T47D (cell line): ENCODE results near the gene SLC25A17.
"Not testable (repeated sequence)": the region's sequence is repeated elsewhere in the genome, so short reads cannot be mapped to it uniquely, and the experiment has no call there.

Experiments used
- DNase-seq, 2 experiments: peaks; one replicate each; pipeline versions ENCODE4 v3.0.0 to v3.0.0-alpha.2; 2011 to 2012; ENCODE audit warnings: low read depth in 1 of 2, low spot score in 1 of 2
- JUND ChIP-seq: IDR thresholded peaks from 2 replicates; pipeline ENCODE4 v1.6.1; 2012; ENCODE audit warnings: low read depth
- in situ Hi-C: cut with HindIII; loops from 2 replicates; pipeline ENCODE4 v1.10.0; 2016; ENCODE audit warnings: low sequenced_read_pairs, low pct_unique_long_range_greater_than_20kb

The SLC25A17 gene

DNA sequence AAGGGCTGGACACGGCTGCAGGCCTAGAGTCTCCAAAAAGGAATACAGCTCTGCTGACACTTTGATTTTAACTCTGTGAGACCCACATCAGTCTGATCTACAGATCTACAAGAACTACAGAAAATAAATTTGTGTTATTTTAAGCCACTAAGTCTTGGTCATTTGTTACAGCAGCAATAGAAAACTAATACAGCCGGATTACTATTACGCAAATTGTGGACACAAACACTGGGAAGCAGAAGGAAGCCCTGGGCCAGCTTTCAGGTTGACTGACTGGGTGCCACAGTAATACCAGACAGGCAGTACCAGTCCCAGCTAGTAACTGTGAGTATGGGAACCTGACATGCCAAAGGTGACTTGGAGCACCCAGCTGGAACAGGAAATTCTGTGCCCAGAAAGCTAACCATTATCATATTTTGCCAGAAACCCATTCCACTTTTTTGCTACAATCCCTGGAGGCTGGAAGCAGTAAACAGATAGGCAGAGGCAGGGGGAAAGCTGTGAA is 13.4 kb downstream of the SLC25A17 start:
- TF ChIP-seq JUND: no peak
- in situ Hi-C loops: no loop called here
- DNase-seq: peak in 1 of 2 experiments; percentile 24

DNA sequence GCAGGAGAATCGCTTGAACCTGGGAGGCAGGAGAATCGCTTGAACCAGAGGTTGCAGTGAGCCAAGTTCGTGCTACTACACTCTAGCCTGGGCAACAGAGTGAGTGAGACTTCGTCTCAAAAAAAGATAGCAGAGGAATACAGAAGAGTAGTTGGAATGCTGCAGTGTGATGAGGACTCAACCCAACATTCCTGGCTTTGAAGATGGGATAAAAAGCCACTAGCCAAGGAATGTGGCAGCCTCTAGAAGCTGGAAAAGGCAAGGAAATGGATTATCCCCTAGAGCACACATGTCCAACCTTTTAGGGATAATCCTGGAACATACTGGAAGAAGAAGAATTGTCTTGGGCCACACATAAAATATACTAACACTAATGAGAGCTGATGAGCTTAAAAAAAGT is 13.9 kb downstream of the SLC25A17 start:
- in situ Hi-C loops: no loop called here
- no peak for TF ChIP-seq JUND
- no peak for DNase-seq

DNA sequence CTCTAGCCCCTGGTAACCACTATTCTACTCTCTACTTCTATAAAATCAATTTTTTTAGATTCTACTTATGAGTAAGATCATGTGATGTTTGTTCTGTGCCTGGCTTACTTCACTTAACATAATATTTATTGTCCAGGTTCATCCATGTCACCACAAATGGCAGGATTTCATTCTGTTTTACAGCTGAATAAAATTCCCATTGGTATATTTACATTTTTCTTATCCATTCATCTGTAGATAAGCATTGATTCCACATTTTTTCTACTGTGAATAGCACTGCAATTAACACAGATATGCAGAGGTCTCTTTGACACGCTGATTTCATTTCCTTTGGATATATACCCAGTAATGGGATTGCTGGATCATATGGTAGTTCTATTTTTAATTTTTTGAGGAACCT is 15.8 kb downstream of the SLC25A17 start:
- no peak for TF ChIP-seq JUND
- DNase-seq: no peak
- in situ Hi-C loops: no loop called here

DNA sequence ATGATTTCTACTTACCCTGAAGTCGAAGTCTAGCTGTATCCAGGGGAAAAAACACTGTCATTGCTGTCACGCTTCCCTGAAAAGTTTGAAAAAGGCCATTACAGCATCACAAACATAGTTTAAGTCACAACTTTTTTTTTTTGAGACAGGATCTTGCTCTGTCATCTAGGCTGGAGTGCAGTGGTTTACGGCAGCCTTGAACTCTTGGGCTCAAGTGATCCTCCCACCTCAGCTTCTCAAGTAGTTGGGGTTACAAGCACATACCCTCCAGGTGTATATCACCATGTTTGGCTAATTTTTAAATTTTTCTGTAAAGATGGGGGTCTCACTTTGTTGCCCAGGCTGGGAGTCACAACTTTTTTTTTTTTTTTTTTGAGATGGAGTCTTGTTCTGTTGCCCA is 20.1 kb downstream of the SLC25A17 start:
- TF ChIP-seq JUND: no peak
- in situ Hi-C loops: no loop called here
- no peak for DNase-seq

DNA sequence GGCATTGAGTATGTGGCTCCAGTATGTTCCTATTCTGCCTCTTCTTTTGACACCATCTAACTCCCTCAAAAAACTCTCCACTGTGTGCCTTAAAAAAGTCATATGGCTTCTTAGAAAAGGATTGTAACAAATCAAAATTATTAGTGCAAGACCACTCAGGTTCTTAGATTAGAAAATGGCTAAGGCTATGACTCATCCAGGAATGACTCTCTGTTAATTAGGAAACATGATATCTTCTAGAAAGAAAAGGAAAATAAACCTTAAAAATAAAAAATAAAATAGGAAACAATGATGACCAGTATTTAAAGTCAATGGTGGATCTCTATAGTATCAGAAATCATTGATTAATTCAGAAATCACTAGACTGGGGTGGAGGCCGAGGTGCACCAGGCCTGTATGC is 21.7 kb downstream of the SLC25A17 start:
- in situ Hi-C loops: no loop called here
- TF ChIP-seq JUND: no peak
- DNase-seq: no peak

DNA sequence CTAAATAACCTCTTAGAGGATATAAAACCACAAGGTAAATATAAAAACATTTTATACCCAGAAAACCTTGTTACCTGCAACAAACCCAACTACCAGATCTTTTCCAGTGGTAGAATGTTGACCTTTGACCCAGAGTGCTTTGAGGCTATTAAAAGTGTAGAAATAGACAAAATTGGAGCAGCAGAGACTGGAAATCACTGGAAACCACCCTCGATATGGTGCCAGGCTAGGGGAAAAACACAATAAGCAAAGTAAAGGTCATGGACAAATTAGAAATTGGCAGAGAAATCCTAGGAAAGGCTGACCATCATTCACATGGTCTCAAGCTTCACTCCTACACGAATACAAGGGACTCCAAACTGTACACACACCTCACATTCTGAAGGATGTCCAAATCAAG is 26.7 kb downstream of the SLC25A17 start:
- in situ Hi-C loops: no loop called here
- DNase-seq: no peak
- no peak for TF ChIP-seq JUND

DNA sequence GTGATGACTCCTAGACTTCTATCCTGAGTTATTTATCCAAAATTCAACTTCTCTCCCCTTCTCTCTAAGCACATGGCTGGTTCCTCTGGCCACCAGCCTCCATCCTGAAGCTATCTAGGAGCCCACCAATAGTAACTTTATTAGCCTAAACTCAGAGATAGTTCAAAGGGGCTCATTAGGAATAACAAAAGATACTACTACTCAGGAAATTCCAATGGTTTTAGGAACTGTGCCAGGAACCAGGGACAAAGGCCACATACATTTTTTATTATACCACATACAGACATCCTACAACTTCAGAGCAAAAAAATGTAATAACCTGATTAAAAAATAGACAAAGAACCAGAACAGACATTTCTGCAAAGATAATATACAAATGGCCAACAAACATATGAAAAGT is 27.9 kb downstream of the SLC25A17 start:
- in situ Hi-C loops: no loop called here
- no peak for DNase-seq
- TF ChIP-seq JUND: no peak

DNA sequence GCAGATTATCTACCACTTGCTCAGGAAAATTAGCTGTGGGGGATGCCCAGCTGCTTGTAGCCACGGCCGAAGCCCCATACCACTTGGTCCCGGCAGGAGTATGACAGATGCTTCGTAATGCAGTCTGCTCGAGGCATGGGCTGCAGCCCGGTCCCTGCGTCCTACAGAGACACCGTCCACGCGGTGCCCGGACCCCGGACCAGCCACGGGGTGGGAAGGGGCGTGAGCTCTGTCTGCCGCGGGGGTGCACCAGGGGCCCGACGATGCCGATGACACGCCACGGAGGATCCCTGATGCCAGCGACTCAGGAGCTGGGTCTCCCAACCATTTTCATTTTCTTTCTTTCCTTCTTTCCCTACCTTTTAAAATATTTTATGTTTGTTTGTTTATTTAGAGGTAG is 30.0 kb downstream of the SLC25A17 start:
- DNase-seq: no peak
- in situ Hi-C loops: no loop called here
- no peak for TF ChIP-seq JUND

DNA sequence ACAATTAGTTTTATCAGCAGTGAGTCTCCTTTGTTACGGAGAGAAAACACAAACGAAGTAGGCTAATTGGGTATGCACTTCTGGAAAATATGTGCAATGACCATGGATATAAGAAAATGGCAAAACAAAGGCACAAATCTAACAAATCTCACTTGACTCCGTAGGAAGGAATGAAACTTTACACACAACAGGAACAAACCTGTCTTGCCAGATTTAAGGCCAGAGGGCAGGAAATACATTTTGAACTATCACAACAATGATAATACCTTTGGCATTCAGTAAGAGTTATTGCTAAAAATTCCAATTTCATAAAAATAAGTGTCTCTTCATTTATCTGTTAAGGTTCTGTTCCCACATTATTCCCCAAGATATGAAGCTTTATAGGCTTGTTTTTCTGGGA is 36.6 kb downstream of the SLC25A17 start:
- no peak for TF ChIP-seq JUND
- peak in 1 of 2 experiments; percentile 52 for DNase-seq
- in situ Hi-C loops: no loop called here

DNA sequence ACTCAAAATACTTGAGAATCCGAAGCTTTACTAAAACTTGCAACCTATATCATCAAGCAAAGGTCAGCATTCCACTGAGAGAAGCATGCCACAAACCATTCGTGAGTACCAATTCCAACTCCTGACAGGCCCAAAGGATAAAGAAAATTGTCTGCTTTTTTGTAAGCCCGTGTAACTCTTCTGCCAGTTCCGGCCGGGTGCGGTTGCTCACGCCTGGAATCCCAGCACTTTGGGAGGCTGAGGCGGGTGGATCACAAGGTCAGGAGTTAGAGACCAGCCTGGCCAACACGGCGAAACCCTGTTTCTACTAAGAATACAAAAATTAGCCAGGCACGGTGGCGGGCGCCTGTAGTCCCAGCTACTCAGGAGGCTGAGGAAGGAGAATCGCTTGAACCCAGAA is 37.4 kb downstream of the SLC25A17 start:
- in situ Hi-C loops, DNase-seq: not testable (repeated sequence)

DNA sequence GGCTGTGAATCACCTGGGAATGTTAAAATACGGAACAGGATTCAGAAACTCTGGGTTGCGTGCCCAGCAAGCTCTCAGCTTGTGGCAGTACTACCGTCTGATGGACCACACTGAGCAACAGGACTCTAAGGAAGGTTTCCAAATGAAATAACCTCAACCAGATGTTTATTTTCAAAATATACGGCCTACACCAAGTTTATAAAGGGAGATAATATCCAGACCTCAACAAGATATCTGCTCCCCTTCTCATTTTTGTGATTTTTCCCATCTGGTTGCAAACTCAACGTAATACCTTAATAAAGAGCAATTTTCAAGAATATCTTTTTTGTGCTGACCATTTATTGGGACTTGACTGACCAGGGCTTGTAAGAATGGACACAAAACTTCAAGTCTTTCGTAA is 49.4 kb downstream of the SLC25A17 start:
- in situ Hi-C loops: no loop called here
- TF ChIP-seq JUND: no peak
- DNase-seq: no peak

DNA sequence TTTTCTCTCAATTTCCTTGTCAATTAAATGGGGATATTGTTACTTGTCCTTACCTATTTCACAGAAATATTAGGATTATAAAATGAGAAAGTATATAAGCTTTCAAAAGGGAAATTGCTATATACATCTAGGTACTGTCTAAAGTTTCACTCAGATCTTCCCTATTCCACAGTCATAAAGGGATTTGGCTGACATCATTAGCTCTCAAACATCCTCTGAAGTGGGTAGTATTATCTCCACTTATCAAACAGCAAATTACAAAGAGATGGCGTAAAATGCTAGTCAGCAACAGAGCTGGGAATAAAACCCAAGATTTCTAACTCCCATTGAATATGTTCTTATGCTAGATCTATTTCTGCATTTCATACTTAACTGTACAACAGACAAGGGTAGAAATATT is 50.9 kb downstream of the SLC25A17 start:
- TF ChIP-seq JUND: no peak

DNA sequence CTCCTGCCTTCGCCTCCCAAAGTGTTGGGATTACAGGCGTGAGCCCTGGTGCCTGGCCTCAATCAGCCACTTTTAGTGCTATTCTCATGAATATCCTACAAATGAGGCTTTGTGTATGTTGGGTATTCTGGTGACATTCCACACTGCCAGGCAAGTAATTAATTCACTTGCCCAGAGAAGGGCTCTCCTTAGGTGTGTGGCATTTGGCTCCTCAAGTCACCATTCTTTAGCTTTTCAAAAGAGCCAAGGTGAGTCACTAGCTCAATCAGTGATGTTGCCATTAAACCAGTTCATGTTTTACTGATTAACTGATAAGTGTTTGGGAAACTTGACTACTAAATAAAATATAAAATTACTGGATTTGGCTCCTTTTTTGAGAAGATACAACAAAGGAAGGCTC is 52.2 kb downstream of the SLC25A17 start:
- no peak for TF ChIP-seq JUND
- no peak for DNase-seq
- in situ Hi-C loops: no loop called here

More for the DNA sequence above, 50.9 kb downstream of the SLC25A17 start:
- DNase-seq: no peak
- in situ Hi-C loops: no loop called here

DNA sequence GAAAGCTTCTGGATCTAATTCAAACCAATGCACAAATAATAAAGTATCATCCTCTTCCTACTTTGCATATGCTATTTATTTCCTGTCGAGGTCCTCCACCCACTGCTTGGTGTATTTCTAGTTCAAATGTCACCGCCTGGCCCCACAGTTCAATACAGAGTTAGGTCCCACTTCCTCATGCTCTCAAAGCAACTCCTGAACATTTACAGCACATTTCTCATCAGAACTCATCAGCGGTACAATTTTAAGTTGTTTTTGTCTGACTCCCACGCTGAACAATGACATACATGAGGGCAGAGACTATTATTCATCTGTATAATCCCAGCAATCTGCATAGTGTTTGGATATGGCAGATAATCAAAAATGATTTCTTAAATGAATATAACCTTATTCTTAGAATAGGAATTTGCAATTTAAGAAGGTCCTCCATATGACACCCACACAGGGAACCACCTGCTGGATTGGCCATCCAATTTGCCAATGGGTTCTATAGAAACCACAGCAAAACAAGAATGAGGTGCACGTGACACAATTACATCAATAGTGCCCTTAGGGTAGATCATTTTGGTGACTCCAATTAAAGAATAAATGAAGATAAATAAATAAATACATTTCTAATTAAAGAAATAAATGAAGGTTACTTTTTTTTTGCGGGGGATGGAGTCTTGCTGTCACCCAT is 54.2 kb downstream of the SLC25A17 start:
- in situ Hi-C loops: no loop called here
- TF ChIP-seq JUND: no peak
- DNase-seq: no peak
